ENCODE data around the gene APLN. TPM values are rescaled to one million over a fixed set of nuclear protein-coding genes. Genes with fewer than 3 reads are reported as not detected.

The APLN gene
- total RNA-seq, 1 experiment from 2014 or later: 8.5 TPM

GRCh38 chrX:129659141-129659540, 4.4 kb upstream of the APLN start:
- DNase-seq (peak; percentile 47), ATAC-seq (no peak)
- Histone ChIP-seq H3K27ac (ENCODE audit: low read length) (no peak overlapping the region), H3K4me1 (ENCODE audit: insufficient read depth, low read length) (peaks cover 25% of the 10 kb centered on the region), H3K9me3 (ENCODE audit: low read length) (no peaks in the 10 kb centered on the region), H3K9ac (ENCODE audit: low read length) (no peak overlapping the region), H3K27me3 (ENCODE audit: low read length) (no peaks in the 10 kb centered on the region), H3F3A (ENCODE audit: low read length, unreplicated experiment) (no peaks in the 10 kb centered on the region), H3K4me2 (ENCODE audit: low read length) (no peak overlapping the region), H3K9me2 (replicated peaks; ENCODE audit: low read length) (no peaks in the 10 kb centered on the region), H3K79me2 (ENCODE audit: low read length) (0 out of 2 replicates have a peak, but pooled peaks cover under 1% of the 10 kb centered on the region), H4K20me1 (ENCODE audit: low read length) (no peaks in the 10 kb centered on the region), H3K4me3 (ENCODE audit: low read length) (no peak overlapping the region), H3K36me3 (ENCODE audit: low read depth, low read length) (no peaks in the 10 kb centered on the region), H2AFZ (ENCODE audit: low read length) (no peak overlapping the region)
- ChIA-PET CTCF (no interaction called here), POLR2A (ENCODE audit: unreplicated experiment) (no interaction called here)
- intact Hi-C loops (cut with micrococcal nuclease): loop anchor here (5.0 kb wide), 1 partner anchor 38 kb away; no protein-coding TSS in a partner anchor
- BruUV-seq (replicated peaks): no TSS peak
- TF ChIP-seq CTCF (conservative IDR thresholded peaks at IDR 0.05; ENCODE audit: low read depth, low read length): no peak
- TF ChIP-seq EZH2 (IDR thresholded peaks at IDR 0.05; ENCODE audit: low read length, unreplicated experiment): no peak
- no peak for TF ChIP-seq EZH2phosphoT487 (IDR thresholded peaks at IDR 0.05; ENCODE audit: borderline replicate concordance, low read length)

DNA sequence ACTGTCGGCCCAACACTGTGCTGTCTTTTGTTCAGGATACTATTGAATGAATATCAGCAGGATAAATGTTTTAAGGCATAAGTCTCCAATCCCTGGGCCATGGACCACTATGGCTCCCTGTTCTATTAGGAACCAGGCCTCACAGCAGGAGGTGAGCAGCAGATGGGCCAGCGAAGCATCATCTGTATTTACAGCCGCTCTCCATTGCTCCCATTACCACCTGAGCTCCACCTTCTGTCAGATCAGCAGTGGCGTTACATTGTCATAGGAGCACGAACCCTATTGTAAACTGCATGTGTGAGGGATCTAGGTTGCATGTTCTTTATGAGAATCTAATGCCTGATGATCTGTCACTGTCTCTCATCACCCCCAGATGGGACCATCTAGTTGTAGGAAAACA, 3.7 kb upstream of the APLN start:
- H3F3A ChIP-seq (ENCODE audit: low read length, unreplicated experiment): no peaks in the 10 kb centered on the region
- H3K27ac ChIP-seq (ENCODE audit: low read length): no peak overlapping the region
- no peaks in the 10 kb centered on the region for H3K9me3 ChIP-seq (ENCODE audit: low read length)
- ChIA-PET POLR2A (ENCODE audit: unreplicated experiment) (no interaction called here), CTCF (no interaction called here)
- ATAC-seq: no peak
- no peaks in the 10 kb centered on the region for H3K36me3 ChIP-seq (ENCODE audit: low read depth, low read length)
- 0 out of 2 replicates have a peak, but pooled peaks cover 6% of the 10 kb centered on the region for H3K79me2 ChIP-seq (ENCODE audit: low read length)
- H3K4me1 ChIP-seq (ENCODE audit: insufficient read depth, low read length): peaks cover 27% of the 10 kb centered on the region
- no peaks in the 10 kb centered on the region for H3K27me3 ChIP-seq (ENCODE audit: low read length)
- H3K9me2 ChIP-seq (replicated peaks; ENCODE audit: low read length): no peaks in the 10 kb centered on the region
- DNase-seq: no peak
- no peak overlapping the region for H3K9ac ChIP-seq (ENCODE audit: low read length)
- H2AFZ ChIP-seq (ENCODE audit: low read length): no peak overlapping the region
- no peaks in the 10 kb centered on the region for H4K20me1 ChIP-seq (ENCODE audit: low read length)
- H3K4me2 ChIP-seq (ENCODE audit: low read length): no peak overlapping the region
- no TSS peak for BruUV-seq (replicated peaks)
- intact Hi-C loops (cut with micrococcal nuclease): loop anchor here (5.0 kb wide), 1 partner anchor 39 kb away; no protein-coding TSS in a partner anchor
- H3K4me3 ChIP-seq (ENCODE audit: low read length): no peak overlapping the region
- TF ChIP-seq EZH2phosphoT487 (IDR thresholded peaks at IDR 0.05; ENCODE audit: borderline replicate concordance, low read length) (no peak), CTCF (conservative IDR thresholded peaks at IDR 0.05; ENCODE audit: low read depth, low read length) (no peak), EZH2 (IDR thresholded peaks at IDR 0.05; ENCODE audit: low read length, unreplicated experiment) (no peak)

DNA sequence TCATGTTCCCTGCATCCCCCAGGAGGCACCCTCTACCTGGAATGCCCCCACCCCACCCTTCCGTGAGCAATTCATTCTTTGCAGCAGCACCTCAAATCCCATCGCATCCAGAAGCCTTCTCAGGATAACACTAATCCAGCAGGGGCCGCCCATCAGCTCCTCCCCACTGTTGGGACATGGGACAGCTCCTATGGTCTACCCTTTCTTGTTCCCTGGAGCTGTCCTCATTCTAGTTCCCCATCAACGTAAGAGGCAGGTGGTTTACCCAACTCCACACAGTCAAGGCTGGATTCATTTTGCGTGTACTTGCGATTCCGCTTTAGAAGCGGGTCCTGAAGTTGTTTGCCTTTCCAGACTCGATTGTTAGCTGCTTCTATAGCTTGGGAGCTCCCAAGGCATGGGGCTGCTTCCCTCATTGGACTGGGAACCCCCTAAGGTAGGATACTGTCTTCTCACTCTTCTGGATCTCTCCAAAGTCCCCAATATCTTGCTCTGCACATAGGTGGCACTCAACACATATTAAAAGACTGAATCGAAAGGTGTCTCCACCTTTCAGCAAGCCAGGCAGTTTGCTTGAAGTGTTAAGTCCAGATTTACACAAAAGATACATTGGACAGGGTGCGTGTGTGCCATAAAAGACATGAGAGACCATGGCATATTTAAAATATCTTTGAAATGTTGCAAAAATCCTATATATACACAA, 942 bp upstream of the APLN start:
- no TSS peak for BruUV-seq (replicated peaks)
- peak overlapping the region; percentile 99; the same call in 1 of the 2 replicates for H3K4me2 ChIP-seq (ENCODE audit: low read length)
- DNase-seq: peak; percentile 56

More for the DNA sequence above, 942 bp upstream of the APLN start:
- Histone ChIP-seq H3K9me2 (replicated peaks; ENCODE audit: low read length) (no peaks in the 10 kb centered on the region), H3F3A (ENCODE audit: low read length, unreplicated experiment) (no peaks in the 10 kb centered on the region), H3K27me3 (ENCODE audit: low read length) (no peaks in the 10 kb centered on the region), H4K20me1 (ENCODE audit: low read length) (no peaks in the 10 kb centered on the region), H3K9ac (ENCODE audit: low read length) (no peak overlapping the region), H3K4me3 (ENCODE audit: low read length) (no peak overlapping the region), H2AFZ (ENCODE audit: low read length) (no peak overlapping the region), H3K9me3 (ENCODE audit: low read length) (no peaks in the 10 kb centered on the region), H3K4me1 (ENCODE audit: insufficient read depth, low read length) (peaks cover 20% of the 10 kb centered on the region), H3K36me3 (ENCODE audit: low read depth, low read length) (no peaks in the 10 kb centered on the region), H3K27ac (ENCODE audit: low read length) (no peak overlapping the region), H3K79me2 (ENCODE audit: low read length) (0 out of 2 replicates have a peak, but pooled peaks cover 6% of the 10 kb centered on the region)
- intact Hi-C loops (cut with micrococcal nuclease): loop anchor here (1.0 to 5.0 kb wide), 4 partner anchors 42 to 168 kb away; no protein-coding TSS in a partner anchor
- no peak for TF ChIP-seq EZH2 (IDR thresholded peaks at IDR 0.05; ENCODE audit: low read length, unreplicated experiment)
- peak; percentile 57 for TF ChIP-seq CTCF (conservative IDR thresholded peaks at IDR 0.05; ENCODE audit: low read depth, low read length)
- peak; percentile 37 for ATAC-seq
- POLR2A ChIA-PET (ENCODE audit: unreplicated experiment): no interaction called here
- CTCF ChIA-PET: interaction anchor here (1.5 kb wide), 1 partner anchor 71 kb away, joined by 14 read pairs; no protein-coding TSS in a partner anchor
